ENCODE data around the gene TXNDC16. TPM values are rescaled to one million over a fixed set of nuclear protein-coding genes. Genes with fewer than 3 reads are reported as not detected.

TXNDC16 gene
- total RNA-seq, 4 donors from 2014 or later: 1.5 to 6.1 (median 4.3) TPM

- Histone ChIP-seq H3K27me3 (no peaks in the 10 kb centered on the region), H3K4me1 (peaks cover 6 to 34% (median 15%) of the 10 kb centered on the region in 3 donors), H3K36me3 (no peaks in the 10 kb centered on the region), H3K9me3 (no peaks in the 10 kb centered on the region), H3K27ac (peak overlapping the region; percentile 87 to 96 (median 94)), H3K4me3 (peak overlapping the region; percentile 59 to 98 (median 82))
- peak; percentile 1 for DNase-seq
- no peak for TF ChIP-seq POLR2A (IDR thresholded peaks at IDR 0.05)
- TF ChIP-seq CTCF (IDR thresholded peaks at IDR 0.05): no peak
- WGBS, 2 donors: 0 to 1% methylated on average over 7 to 8 of the region's 8 CpGs
- intact Hi-C loops (cut with DNase I): loop anchor here (10.0 kb wide), 1 partner anchor 143 kb away; the partner anchor contains the start of gene ERO1A
These were observed 626 bp downstream of the TXNDC16 start for GRCh38 chr14:52551696-52552062.

- H3K4me3 ChIP-seq: peak overlapping the region; percentile 59 to 98 (median 82)
- no peaks in the 10 kb centered on the region for H3K36me3 ChIP-seq
- no peaks in the 10 kb centered on the region for H3K27me3 ChIP-seq
- H3K4me1 ChIP-seq: peaks cover 6 to 34% (median 15%) of the 10 kb centered on the region in 3 donors
- intact Hi-C loops (cut with DNase I): loop anchor here (10.0 kb wide), 1 partner anchor 144 kb away; the partner anchor contains the start of gene ERO1A
- no peak for DNase-seq
- no peaks in the 10 kb centered on the region for H3K9me3 ChIP-seq
- 35 to 42% methylated on average over 5 to 6 of the region's 6 CpGs for WGBS, 2 donors
- peak overlapping the region in 2 of 4 donors; percentile 93 to 95 for H3K27ac ChIP-seq
- TF ChIP-seq POLR2A (IDR thresholded peaks at IDR 0.05): no peak
- no peak for TF ChIP-seq CTCF (IDR thresholded peaks at IDR 0.05)
These were observed 1.1 kb downstream of the TXNDC16 start for GRCh38 chr14:52551205-52551604.

GRCh38 chr14:52550661-52551060, 1.6 kb downstream of the TXNDC16 start:
- no peak overlapping the region for H3K4me3 ChIP-seq
- H3K27me3 ChIP-seq: no peaks in the 10 kb centered on the region
- intact Hi-C loops (cut with DNase I): loop anchor here (10.0 kb wide), 1 partner anchor 144 kb away; the partner anchor contains the start of gene ERO1A
- DNase-seq: no peak
- H3K27ac ChIP-seq: no peak overlapping the region
- no peak for TF ChIP-seq CTCF (IDR thresholded peaks at IDR 0.05)
- TF ChIP-seq POLR2A (IDR thresholded peaks at IDR 0.05): no peak
- H3K4me1 ChIP-seq: peaks cover 6 to 34% (median 15%) of the 10 kb centered on the region in 3 donors
- WGBS, 2 donors: 91 to 93% methylated on average over 3 of the region's 3 CpGs
- H3K36me3 ChIP-seq: no peaks in the 10 kb centered on the region
- no peaks in the 10 kb centered on the region for H3K9me3 ChIP-seq

- Histone ChIP-seq H3K27me3 (no peaks in the 10 kb centered on the region), H3K4me3 (no peak overlapping the region), H3K4me1 (peaks cover 6 to 19% (median 7%) of the 10 kb centered on the region in 3 donors), H3K27ac (no peak overlapping the region), H3K36me3 (no peaks in the 10 kb centered on the region), H3K9me3 (no peaks in the 10 kb centered on the region)
- TF ChIP-seq CTCF (IDR thresholded peaks at IDR 0.05) (no peak), POLR2A (IDR thresholded peaks at IDR 0.05) (no peak)
- intact Hi-C loops (cut with DNase I): no loop called here
- 86 to 90% methylated on average over 3 of the region's 3 CpGs for WGBS, 2 donors
- no peak for DNase-seq
These were observed 4.8 kb downstream of the TXNDC16 start for GRCh38 chr14:52547526-52547925.

- H3K9me3 ChIP-seq: no peaks in the 10 kb centered on the region
- H3K4me3 ChIP-seq: no peak overlapping the region
- no peak overlapping the region for H3K27ac ChIP-seq
- intact Hi-C loops (cut with DNase I): no loop called here
- TF ChIP-seq POLR2A (IDR thresholded peaks at IDR 0.05): no peak
- TF ChIP-seq CTCF (IDR thresholded peaks at IDR 0.05): no peak
- no peaks in the 10 kb centered on the region for H3K36me3 ChIP-seq
- no peak for DNase-seq
- WGBS, 2 donors: 61 to 69% methylated on average over 2 of the region's 2 CpGs
- H3K4me1 ChIP-seq: peaks cover 6 to 19% (median 7%) of the 10 kb centered on the region in 3 donors
- no peaks in the 10 kb centered on the region for H3K27me3 ChIP-seq
These were observed 5.3 kb downstream of the TXNDC16 start for GRCh38 chr14:52547027-52547426.
